Loucy (cell line): ENCODE measurements around the gene MEGF10.

Experiments used
- EZH2phosphoT487 ChIP-seq: fragments of 200-600 bp; IDR thresholded peaks from 2 replicates; pipeline ENCODE4 v1.6.1; 2018; ENCODE audit warnings: antibody characterized with exemption, mild to moderate bottlenecking, moderate library complexity, borderline replicate concordance
- TF ChIP-seq, protein P1 (sequence below): fragments of 200-600 bp; sonication (generic); conservative IDR thresholded peaks from 2 replicates; pipeline ENCODE4 v1.5.1; 2014; ENCODE audit warnings: mild to moderate bottlenecking, antibody characterized with exemption, low read length

GRCh38 chr5:127486471-127486870, 195.9 kb downstream of the MEGF10 start:
- TF ChIP-seq, protein P1, sequence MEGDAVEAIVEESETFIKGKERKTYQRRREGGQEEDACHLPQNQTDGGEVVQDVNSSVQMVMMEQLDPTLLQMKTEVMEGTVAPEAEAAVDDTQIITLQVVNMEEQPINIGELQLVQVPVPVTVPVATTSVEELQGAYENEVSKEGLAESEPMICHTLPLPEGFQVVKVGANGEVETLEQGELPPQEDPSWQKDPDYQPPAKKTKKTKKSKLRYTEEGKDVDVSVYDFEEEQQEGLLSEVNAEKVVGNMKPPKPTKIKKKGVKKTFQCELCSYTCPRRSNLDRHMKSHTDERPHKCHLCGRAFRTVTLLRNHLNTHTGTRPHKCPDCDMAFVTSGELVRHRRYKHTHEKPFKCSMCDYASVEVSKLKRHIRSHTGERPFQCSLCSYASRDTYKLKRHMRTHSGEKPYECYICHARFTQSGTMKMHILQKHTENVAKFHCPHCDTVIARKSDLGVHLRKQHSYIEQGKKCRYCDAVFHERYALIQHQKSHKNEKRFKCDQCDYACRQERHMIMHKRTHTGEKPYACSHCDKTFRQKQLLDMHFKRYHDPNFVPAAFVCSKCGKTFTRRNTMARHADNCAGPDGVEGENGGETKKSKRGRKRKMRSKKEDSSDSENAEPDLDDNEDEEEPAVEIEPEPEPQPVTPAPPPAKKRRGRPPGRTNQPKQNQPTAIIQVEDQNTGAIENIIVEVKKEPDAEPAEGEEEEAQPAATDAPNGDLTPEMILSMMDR, result no peak
- no peak for TF ChIP-seq EZH2phosphoT487
